GM12878 (cell line): ENCODE measurements around the gene FAM81B. TPM values are rescaled to one million over a fixed set of nuclear protein-coding genes. Genes with fewer than 3 reads are reported as not detected.

Experiments
- ATAC-seq: fragments of 200-7000 bp; cut with Tn5 transposase; 3 replicates; pipeline ENCODE4 v1.9.1; 2020; ENCODE audit warnings: mild to moderate bottlenecking, moderate library complexity
- BruUV-seq: library from RNA; stranded (reverse); fragments of 400-500 nt; replicated peaks from 2 replicates; lab custom pipeline; 2021; lab: Mats Ljungman, UMichigan
- CTCF ChIA-PET: fragments of 300-600 bp; sonication (Branson Sonifier 250); formaldehyde crosslinking; extraction: SDS; loops from one replicate; lab custom pipeline; 2021; ENCODE audit warnings: inconsistent platforms; lab: Yijun Ruan, JAX
- POLR2A ChIA-PET: fragments of 350-600 bp; formaldehyde crosslinking; extraction: SDS; loops from one replicate; lab custom pipeline; 2021; ENCODE audit warnings: inconsistent platforms; lab: Charles Lee
- RAD21 ChIA-PET: fragments of 300-600 bp; sonication (Branson Sonifier 250); formaldehyde crosslinking; loops from one replicate; lab custom pipeline; 2023; ENCODE audit warnings: antibody characterized with exemption; ENCODE audit not compliant: unreplicated experiment; lab: Charles Lee
- SMC1A ChIA-PET: fragments of 300-600 bp; sonication (Branson Sonifier 250); formaldehyde crosslinking; loops from one replicate; lab custom pipeline; 2023; ENCODE audit not compliant: unreplicated experiment, uncharacterized antibody; lab: Charles Lee
- DNase-seq: peaks from one replicate; pipeline ENCODE4 v3.0.0-alpha.2; 2011; ENCODE audit warnings: low read depth, low spot score
- FAIRE-seq: peaks from 3 replicates; lab custom pipeline; 2011; peaks lifted over from hg19 to GRCh38; lab: Jason Lieb, UNC
- H2AFZ ChIP-seq: 2 replicates; pipeline ENCODE4 v1.6.0; 2011; ENCODE audit warnings: low read depth, low read length, control low read depth; ENCODE audit not compliant: control insufficient read depth
- H3K27ac ChIP-seq: 2 replicates; pipeline ENCODE4 v1.5.1; 2011; ENCODE audit warnings: control low read depth; ENCODE audit not compliant: control insufficient read depth, insufficient read depth
- H3K27me3 ChIP-seq, 2 experiments: replicated peaks in 1 of 2; 2 replicates each; pipeline versions ENCODE4 v1.6.0 to v1.6.1; 2011; ENCODE audit warnings: low read length in 1 of 2; ENCODE audit not compliant: control insufficient read depth in 2 of 2, insufficient read depth in 2 of 2
- H3K36me3 ChIP-seq, 2 experiments: 2 replicates each; pipeline ENCODE4 v1.5.1; 2011; ENCODE audit warnings: low read length in 1 of 2; ENCODE audit not compliant: control insufficient read depth in 2 of 2, insufficient read depth in 2 of 2
- H3K4me1 ChIP-seq: 2 replicates; pipeline ENCODE4 v1.6.1; 2011; ENCODE audit warnings: mild to moderate bottlenecking, low read length, moderate library complexity, mixed read lengths; ENCODE audit not compliant: control insufficient read depth, insufficient read depth
- H3K4me2 ChIP-seq: 2 replicates; pipeline ENCODE4 v1.6.0; 2011; ENCODE audit warnings: control low read depth; ENCODE audit not compliant: control insufficient read depth, insufficient read depth
- H3K4me3 ChIP-seq: fragments of 200-600 bp; sonication (generic); 2 replicates; pipeline ENCODE4 v1.5.1; 2016
- H3K79me2 ChIP-seq: 2 replicates; pipeline ENCODE4 v1.6.0; 2011; ENCODE audit warnings: low read length; ENCODE audit not compliant: control insufficient read depth, insufficient read depth
- H3K9ac ChIP-seq: 2 replicates; pipeline ENCODE4 v1.8.0; 2011; ENCODE audit warnings: low read length, control low read depth, mixed read lengths; ENCODE audit not compliant: control insufficient read depth, insufficient read depth
- H3K9me3 ChIP-seq: replicated peaks from 3 replicates; pipeline ENCODE4 v1.5.1; 2011; ENCODE audit warnings: mild to moderate bottlenecking, low read length; ENCODE audit not compliant: control insufficient read depth, insufficient read depth
- H4K20me1 ChIP-seq: 2 replicates; pipeline ENCODE4 v1.6.0; 2011; ENCODE audit not compliant: control insufficient read depth, insufficient read depth
- PAX5 ChIP-seq: IDR thresholded peaks from 2 replicates; pipeline ENCODE4 v1.6.1; 2011; ENCODE audit warnings: low read depth, low read length, borderline replicate concordance
- WGBS: methylation state at CpG from one replicate; pipeline ENCODE4 v1.1.6; 2016; ENCODE audit warnings: low lambda C conversion rate; ENCODE audit not compliant: insufficient replicate concordance, insufficient coverage; ENCODE audit errors: missing lambda C conversion rate; 5-methylcytosine and 5-hydroxymethylcytosine counted together
- in situ Hi-C: fragments of 300-500 bp; cut with MboI; formaldehyde crosslinking; loops from 9 replicates; pipeline ENCODE4 v1.14.3; 2018; ENCODE audit warnings: mixed read lengths
- intact Hi-C: fragments of 100-400 bp; cut with micrococcal nuclease; formaldehyde crosslinking; loops from one replicate; pipeline ENCODE4 v1.14.2; 2022; ENCODE audit not compliant: unreplicated experiment
- polyA plus RNA-seq, 11 experiments: library from polyadenylated mRNA; depleted of rRNA in 4 of 11; unstranded in 6 of 11; stranded (reverse) in 5 of 11; fragments of >200 nt; fragmentation: Nextera tagmentation in 4 of 11; fragmentation: Illumina TruSeq in 1 of 11; extraction: Ambion mirVana in 4 of 11; extraction: Trizol in 1 of 11; gene quantifications; 1 replicate in 1 of 11; 2 replicates in 10 of 11; pipeline versions ENCODE4 v1.2.1 to v1.2.3, GENCODE V29; 2011 to 2016; ENCODE audit warnings: inconsistent platforms in 2 of 11, missing spikeins in 2 of 11, low read depth in 1 of 11
- total RNA-seq, 4 experiments: library from RNA; depleted of rRNA in 3 of 4; stranded (reverse); fragments of >200 nt in 3 of 4; fragmentation: Illumina TruSeq in 1 of 4; extraction: Trizol in 1 of 4; gene quantifications; 2 replicates each; pipeline versions ENCODE4 v1.2.1 to v1.2.3, GENCODE V29; 2013 to 2021
- TF ChIP-seq, protein P1 (sequence below): fragments of 450-650 bp; IDR thresholded peaks from 2 replicates; pipeline ENCODE4 v1.6.1; 2017; ENCODE audit warnings: mild to moderate bottlenecking
- TF ChIP-seq, protein P2 (sequence below): fragments of 450-650 bp; IDR thresholded peaks from 2 replicates; pipeline ENCODE4 v1.6.1; 2018; ENCODE audit warnings: mild to moderate bottlenecking, low read depth, moderate library complexity; ENCODE audit not compliant: partially characterized antibody
- TF ChIP-seq, protein P3 (sequence below): IDR thresholded peaks from 2 replicates; pipeline ENCODE4 v1.6.1; 2011; ENCODE audit warnings: low read depth, low read length, improper control_type of control experiment, borderline replicate concordance

The FAM81B gene
- total and polyA plus RNA-seq, 10 of the 15 experiments (the other 5 are each of a cell fraction or from before 2014, with no cell fraction given): not detected

DNA sequence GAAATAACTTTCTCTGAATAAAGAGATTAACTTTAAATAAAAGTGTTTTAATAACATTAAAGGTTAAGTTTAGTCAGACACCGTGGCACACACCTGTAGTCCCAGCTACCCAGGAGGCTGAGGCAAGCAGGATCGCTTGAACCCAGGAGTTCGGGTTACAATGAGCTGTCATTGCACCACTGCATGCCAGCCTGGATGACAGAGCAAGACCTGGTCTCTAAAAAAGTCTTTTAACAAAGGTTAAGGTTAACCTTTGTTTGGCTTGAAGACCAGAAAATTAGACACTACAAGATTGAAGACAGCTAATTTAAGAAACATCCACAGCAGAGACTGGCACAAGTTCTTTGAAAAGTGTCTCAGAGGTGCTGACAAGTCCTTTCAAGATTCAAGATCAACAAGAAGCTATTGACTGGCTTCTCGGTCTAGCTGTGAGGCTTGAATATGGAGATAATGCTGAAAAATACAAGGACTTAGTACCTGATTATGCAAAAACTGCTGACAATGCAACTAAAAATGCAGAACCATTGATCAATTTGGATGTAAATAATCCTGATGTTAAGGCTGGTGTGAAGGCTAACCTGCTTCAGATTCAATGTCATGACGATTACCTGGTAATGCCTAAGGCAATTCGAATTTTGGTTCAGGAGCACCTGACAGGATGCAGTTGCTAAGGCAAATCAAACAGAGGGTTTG lies 48.8 kb downstream of the FAM81B start:
- Histone ChIP-seq H3K79me2 (no peaks in the 10 kb centered on the region), H3K27me3 (no peaks in the 10 kb centered on the region; a peak in 2 of 4 replicates), H3K9me3 (no peaks in the 10 kb centered on the region), H4K20me1 (no peaks in the 10 kb centered on the region), H3K9ac (no peak overlapping the region), H2AFZ (no peak overlapping the region), H3K36me3 (no peaks in the 10 kb centered on the region), H3K4me2 (no peak overlapping the region), H3K27ac (no peak overlapping the region), H3K4me3 (no peak overlapping the region), H3K4me1 (no peaks in the 10 kb centered on the region)
- BruUV-seq: no TSS peak
- intact Hi-C loops: no loop called here
- ChIA-PET SMC1A (no interaction called here), RAD21 (no interaction called here), POLR2A (no interaction called here), CTCF (interaction anchor here (0.7 to 1.2 kb wide), 2 partner anchors 29 to 471 kb away, joined by 3 read pairs; no protein-coding TSS in a partner anchor)
- DNase-seq (no peak), ATAC-seq (no peak), FAIRE-seq (no peak)
- 37% methylated on average over 6 of the region's 6 CpGs for WGBS
- in situ Hi-C loops: no loop called here
- TF ChIP-seq PAX5: no peak
- TF ChIP-seq, protein P1, sequence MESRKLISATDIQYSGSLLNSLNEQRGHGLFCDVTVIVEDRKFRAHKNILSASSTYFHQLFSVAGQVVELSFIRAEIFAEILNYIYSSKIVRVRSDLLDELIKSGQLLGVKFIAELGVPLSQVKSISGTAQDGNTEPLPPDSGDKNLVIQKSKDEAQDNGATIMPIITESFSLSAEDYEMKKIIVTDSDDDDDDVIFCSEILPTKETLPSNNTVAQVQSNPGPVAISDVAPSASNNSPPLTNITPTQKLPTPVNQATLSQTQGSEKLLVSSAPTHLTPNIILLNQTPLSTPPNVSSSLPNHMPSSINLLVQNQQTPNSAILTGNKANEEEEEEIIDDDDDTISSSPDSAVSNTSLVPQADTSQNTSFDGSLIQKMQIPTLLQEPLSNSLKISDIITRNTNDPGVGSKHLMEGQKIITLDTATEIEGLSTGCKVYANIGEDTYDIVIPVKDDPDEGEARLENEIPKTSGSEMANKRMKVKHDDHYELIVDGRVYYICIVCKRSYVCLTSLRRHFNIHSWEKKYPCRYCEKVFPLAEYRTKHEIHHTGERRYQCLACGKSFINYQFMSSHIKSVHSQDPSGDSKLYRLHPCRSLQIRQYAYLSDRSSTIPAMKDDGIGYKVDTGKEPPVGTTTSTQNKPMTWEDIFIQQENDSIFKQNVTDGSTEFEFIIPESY: no peak
- TF ChIP-seq, protein P2, sequence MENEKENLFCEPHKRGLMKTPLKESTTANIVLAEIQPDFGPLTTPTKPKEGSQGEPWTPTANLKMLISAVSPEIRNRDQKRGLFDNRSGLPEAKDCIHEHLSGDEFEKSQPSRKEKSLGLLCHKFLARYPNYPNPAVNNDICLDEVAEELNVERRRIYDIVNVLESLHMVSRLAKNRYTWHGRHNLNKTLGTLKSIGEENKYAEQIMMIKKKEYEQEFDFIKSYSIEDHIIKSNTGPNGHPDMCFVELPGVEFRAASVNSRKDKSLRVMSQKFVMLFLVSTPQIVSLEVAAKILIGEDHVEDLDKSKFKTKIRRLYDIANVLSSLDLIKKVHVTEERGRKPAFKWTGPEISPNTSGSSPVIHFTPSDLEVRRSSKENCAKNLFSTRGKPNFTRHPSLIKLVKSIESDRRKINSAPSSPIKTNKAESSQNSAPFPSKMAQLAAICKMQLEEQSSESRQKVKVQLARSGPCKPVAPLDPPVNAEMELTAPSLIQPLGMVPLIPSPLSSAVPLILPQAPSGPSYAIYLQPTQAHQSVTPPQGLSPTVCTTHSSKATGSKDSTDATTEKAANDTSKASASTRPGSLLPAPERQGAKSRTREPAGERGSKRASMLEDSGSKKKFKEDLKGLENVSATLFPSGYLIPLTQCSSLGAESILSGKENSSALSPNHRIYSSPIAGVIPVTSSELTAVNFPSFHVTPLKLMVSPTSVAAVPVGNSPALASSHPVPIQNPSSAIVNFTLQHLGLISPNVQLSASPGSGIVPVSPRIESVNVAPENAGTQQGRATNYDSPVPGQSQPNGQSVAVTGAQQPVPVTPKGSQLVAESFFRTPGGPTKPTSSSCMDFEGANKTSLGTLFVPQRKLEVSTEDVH: no peak
- TF ChIP-seq, protein P3, sequence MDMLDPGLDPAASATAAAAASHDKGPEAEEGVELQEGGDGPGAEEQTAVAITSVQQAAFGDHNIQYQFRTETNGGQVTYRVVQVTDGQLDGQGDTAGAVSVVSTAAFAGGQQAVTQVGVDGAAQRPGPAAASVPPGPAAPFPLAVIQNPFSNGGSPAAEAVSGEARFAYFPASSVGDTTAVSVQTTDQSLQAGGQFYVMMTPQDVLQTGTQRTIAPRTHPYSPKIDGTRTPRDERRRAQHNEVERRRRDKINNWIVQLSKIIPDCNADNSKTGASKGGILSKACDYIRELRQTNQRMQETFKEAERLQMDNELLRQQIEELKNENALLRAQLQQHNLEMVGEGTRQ: no peak
